GM19468 (cell line): ENCODE measurements around the gene FRY.
A peak's percentile ranks its signal among the peaks of the same experiment; 100 is the strongest.

ENCODE experiments used
- ATAC-seq: cut with Tn5 transposase; IDR thresholded peaks from one replicate; pipeline ENCODE4 v1.9.1; 2021; ENCODE audit warnings: mild to moderate bottlenecking, moderate library complexity, moderate number of reproducible peaks; ENCODE audit not compliant: unreplicated experiment; ENCODE audit errors: extremely low read depth

Gene FRY

GRCh38 chr13:32243695-32244094, 212.1 kb downstream of the FRY start:
- ATAC-seq: no peak

- ATAC-seq: no peak
These were observed 214.0 kb downstream of the FRY start for GRCh38 chr13:32245555-32245954.

GRCh38 chr13:32246468-32246867, 214.9 kb downstream of the FRY start:
- ATAC-seq: no peak

DNA sequence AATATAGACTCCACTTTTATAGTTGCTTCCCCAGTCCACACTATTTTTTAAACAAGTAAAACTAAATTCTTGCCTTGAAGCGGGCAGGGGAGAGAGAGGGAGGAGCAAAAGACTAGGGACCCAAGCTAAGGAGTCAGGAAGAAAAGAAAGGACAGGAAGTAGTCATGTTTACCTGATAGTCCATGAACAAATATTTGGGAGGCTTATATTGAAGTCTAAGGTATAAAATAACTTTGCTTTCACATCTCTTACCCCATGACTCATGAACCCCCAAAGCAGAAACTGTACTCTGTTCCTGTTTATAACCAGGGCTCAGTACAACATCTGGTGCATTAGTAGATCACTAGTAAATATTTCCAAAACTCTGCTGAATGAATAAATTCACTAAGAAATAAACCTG, 216.3 kb downstream of the FRY start:
- ATAC-seq: no peak

DNA sequence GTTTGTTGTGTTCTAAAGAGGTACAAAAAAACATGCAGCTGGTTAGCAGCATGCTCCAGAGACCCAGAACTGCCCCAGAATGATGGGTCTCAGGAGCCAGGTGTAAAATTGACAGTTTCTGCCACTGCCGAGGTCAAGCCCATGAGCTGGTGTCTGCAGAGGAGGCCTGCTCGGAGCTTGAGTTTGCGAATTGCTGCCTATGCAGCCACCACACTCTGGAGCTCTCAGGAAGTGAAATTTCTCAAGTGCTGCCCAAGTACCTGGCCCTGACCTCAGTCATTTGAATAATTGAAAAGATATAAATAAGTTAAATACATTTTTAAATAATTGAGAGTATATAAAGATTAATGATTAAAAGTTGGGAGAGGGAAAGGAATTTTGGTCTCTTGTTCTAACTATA, 217.2 kb downstream of the FRY start:
- ATAC-seq: no peak

GRCh38 chr13:32252812-32253438, 221.4 kb downstream of the FRY start:
- ATAC-seq: no peak

DNA sequence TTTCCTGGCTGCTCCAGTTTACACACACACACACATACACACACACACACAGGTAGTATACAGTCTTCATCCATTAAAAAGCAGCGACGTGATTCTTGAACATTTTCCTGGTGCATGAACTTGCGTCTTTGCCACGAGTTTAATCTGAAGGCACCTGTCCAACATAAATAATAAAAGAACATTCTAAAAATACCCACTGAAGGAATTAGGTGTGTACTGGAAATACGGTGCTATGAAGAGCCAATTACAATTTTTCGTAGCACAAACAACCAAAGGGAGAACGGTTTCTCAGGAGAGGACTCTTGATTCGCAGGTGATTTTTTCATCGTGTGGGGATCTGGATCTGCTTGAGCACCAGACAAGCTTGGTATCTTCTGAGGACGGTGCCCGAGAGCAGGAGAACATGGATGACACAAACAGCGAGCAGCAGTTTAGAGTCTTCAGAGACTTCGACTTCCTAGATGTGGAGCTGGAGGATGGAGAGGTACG, 222.4 kb downstream of the FRY start:
- no peak for ATAC-seq

DNA sequence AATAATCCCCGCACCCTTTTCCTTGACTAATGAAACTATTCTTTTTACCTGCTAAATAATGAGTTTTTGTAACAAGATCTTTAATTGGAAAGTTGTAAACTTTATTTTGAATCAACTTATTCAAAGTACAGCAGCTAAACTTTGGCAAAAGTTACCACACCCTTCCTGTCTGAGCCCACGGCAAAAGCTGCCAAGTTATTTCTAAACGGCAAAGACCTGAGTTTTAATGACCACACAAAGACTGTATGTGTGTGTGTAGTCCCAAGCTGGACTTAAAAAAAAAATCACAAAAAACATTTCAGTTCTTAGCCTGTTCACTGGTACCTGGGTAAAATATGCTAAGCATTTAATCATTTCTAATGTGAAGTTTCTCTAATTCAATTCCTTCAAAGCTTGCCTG, 222.8 kb downstream of the FRY start:
- ATAC-seq: no peak

GRCh38 chr13:32254916-32255723, 223.5 kb downstream of the FRY start:
- no peak for ATAC-seq

GRCh38 chr13:32255724-32256109, 224.1 kb downstream of the FRY start:
- no peak for ATAC-seq

DNA sequence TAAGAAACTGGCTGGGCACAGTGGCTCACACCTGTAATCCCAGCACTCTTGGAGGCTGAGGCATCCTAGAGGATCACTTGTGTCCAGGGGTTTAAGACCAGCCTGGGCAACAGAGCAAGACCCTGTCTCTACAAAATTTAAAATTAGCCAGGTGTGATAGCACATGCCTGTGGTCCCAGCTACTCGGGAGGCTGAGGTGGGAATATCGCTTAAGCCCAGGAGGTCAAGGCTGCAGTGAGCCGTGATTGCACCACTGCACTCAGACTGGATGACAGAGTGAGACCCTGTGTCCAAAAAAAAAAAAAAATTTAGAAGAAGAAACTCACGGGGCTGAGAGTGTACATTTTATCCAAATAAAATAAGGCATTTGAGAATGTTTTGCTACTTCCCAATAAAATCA, 224.7 kb downstream of the FRY start:
- no peak for ATAC-seq

DNA sequence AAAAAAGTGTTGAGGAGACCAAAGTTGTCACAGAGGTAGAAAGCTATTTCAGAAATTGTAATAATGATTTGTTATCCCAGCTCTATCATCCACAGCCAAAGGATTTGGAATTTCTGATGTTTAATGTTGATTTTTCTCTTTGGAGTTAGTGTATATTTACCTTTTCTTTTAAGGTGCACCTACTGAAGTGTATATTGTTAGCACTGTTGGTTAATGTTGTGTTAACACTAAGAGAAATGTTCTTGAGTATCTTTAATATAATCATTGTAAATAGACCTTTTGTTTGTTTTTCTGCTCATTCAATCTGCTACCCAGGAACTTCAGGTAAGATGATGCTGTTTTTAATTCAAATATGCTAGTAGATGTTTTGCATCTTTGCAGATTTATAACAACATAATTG, 226.1 kb downstream of the FRY start:
- ATAC-seq: no peak

- no peak for ATAC-seq
These were observed 227.5 kb downstream of the FRY start for GRCh38 chr13:32259116-32259515.

DNA sequence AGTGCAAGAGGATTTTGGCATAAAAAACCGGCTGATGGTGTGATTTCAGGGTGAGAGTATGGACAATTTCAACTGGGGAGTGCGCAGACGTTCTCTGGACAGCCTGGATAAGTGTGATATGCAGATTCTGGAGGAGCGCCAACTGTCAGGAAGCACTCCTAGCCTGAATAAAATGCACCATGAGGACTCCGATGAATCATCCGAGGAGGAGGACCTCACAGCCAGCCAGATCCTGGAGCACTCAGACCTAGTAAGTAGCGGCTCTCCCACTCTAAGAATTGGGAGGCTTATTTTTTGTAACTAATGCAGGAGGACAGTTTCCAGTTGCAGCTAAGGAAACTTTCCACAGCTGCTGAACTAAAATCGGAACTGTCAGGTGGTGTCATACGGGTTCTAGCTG, 230.0 kb downstream of the FRY start:
- ATAC-seq: no peak

GRCh38 chr13:32262165-32262564, 230.6 kb downstream of the FRY start:
- no peak for ATAC-seq

- ATAC-seq: no peak
These were observed 231.0 kb downstream of the FRY start for GRCh38 chr13:32262619-32263018.

GRCh38 chr13:32264407-32264806, 232.8 kb downstream of the FRY start:
- ATAC-seq: no peak

DNA sequence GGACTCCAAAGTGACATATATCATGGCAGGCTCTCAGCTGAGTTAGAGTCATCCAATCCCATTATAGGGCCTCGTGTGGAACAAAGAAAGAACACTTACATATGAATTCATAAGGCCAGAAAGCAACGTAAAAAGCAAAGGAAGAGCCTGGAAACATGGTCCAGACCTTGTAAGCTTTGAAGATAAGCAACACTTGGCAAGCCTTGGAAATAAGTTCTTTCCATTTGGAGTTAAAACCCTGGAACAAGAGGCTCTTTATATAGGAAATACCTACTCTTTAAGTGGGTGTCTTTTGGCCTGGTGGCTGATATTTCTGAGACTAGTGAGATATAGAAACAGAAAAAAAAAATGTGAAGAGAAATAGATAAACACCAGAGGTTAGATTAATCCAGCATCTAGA, 234.2 kb downstream of the FRY start:
- no peak for ATAC-seq

GRCh38 chr13:32266130-32266529, 234.6 kb downstream of the FRY start:
- ATAC-seq: no peak

DNA sequence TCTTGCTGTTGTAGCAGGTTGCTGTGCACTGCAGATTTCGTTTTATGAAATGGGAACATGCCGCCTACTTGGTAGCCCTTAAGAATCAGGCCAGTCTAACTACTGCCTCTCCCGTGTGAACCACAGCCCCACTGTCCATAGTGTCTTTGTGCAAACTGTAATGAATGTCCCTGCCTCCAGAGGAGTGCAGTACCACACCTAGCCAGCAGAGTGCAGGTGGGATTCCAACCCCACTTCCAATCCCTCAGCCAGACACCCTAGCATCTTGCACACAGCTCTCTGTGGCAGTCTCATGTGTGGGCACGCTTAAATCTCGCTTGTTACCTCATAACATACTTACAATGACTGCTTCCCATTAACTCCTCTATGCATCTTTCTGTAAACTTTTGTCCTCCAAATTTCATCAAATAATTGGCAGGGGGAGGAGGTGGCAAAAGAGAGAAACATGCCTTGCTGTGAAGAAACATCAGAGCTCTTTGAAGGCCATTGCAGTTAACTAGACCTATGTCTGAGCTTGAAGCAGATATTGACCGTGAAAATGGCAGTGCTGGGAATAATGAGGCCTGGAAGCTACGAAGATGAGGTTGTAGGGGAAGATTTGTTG, 236.4 kb downstream of the FRY start:
- peak; percentile 63 for ATAC-seq

- ATAC-seq: no peak
These were observed 240.6 kb downstream of the FRY start for GRCh38 chr13:32272021-32272683.
